Mammary epithelial cell (primary cell): ENCODE results near the gene HPCAL1.

Source experiments
- CTCF ChIP-seq, 2 donors: IDR thresholded peaks in 1 of 2; conservative IDR thresholded peaks in 1 of 2; 2 replicates each; pipeline ENCODE4 v1.5.1; 2011 to 2012; ENCODE audit warnings: inconsistent platforms in 2 of 2, low read length in 2 of 2, mild to moderate bottlenecking in 2 of 2, control low read depth in 1 of 2, low read depth in 1 of 2; ENCODE audit not compliant: insufficient read depth in 1 of 2; ENCODE audit errors: extremely low read depth in 1 of 2
- EZH2 ChIP-seq: IDR thresholded peaks from 2 replicates; pipeline ENCODE4 v1.6.1; 2012; ENCODE audit warnings: low read length, inconsistent platforms, borderline replicate concordance

DNA sequence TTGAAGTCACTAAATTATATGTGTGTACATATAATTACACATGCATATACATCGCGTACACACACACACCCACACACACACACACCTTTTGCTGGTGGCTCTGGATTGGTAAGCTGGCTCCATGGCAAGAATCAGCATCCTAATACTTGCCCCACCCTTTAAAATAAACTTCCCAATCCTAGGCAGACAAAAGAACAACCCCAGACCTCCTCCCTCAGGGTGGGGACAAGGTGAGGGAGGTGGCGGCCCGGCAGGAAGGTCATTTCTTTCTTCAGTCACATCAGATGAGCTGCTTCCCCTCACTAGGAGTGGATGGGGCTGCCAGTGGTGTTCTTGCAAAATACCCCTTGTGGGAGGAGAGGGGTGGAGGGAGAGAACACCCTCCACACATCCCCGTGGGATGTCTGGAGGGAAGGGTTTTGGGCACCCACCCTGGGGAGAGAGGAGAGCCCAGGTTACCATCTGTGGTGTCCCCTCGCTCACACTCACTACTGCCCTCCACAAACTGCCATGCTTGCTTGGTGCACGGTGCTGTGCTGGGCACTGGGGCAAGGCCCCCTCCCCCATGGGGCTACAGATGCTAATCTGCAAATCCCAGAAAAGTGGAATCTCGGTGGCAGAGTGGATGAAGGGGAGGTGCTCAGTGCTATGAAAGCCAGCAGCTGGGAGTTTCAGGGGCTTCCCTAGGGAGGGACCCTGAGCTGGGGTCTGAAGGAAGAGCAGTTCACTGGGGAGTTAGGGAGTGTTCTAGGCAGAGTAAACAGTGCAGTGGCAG is 81.4 kb downstream of the HPCAL1 start:
- TF ChIP-seq CTCF (conservative IDR thresholded peaks at IDR 0.05 in 1 of 2, IDR thresholded peaks at IDR 0.05 in 1 of 2; ENCODE audit: extremely low read depth in 1 of 2, insufficient read depth in 1 of 2, low read depth in 1 of 2, low read length in 2 of 2) (no peak), EZH2 (no peak)
